HepG2 (cell line): ENCODE data around the gene FAM83E. TPM values are rescaled to one million over a fixed set of nuclear protein-coding genes. Genes with fewer than 3 reads are reported as not detected.
A peak's percentile ranks its signal among the peaks of the same experiment; 100 is the strongest.

ENCODE experiments used
- CBFB ChIP-seq: sonication (generic); formaldehyde crosslinking; IDR thresholded peaks from 2 replicates; pipeline ENCODE4 v1.4.0; 2020; ENCODE audit warnings: missing genetic modification reagents
- EP300 ChIP-seq, 3 experiments: sonication (generic) in 1 of 3; formaldehyde crosslinking in 1 of 3; IDR thresholded peaks; 2 replicates each; pipeline versions ENCODE4 v1.5.1 to v1.6.1; 2011 to 2020; ENCODE audit warnings: low read depth in 2 of 3, low read length in 2 of 3, borderline replicate concordance in 1 of 3, improper control_type of control experiment in 1 of 3, mild to moderate bottlenecking in 1 of 3, missing genetic modification reagents in 1 of 3, moderate library complexity in 1 of 3
- HNF4G ChIP-seq, 2 experiments: sonication (generic) in 1 of 2; formaldehyde crosslinking in 1 of 2; IDR thresholded peaks; 2 replicates each; pipeline versions ENCODE4 v1.4.0 to v1.6.1; 2011 to 2020; ENCODE audit warnings: borderline replicate concordance in 2 of 2, low read depth in 2 of 2, mild to moderate bottlenecking in 2 of 2, low read length in 1 of 2, missing genetic modification reagents in 1 of 2, moderate library complexity in 1 of 2
- MAF1 ChIP-seq: sonication (generic); formaldehyde crosslinking; IDR thresholded peaks from 2 replicates; pipeline ENCODE4 v1.5.0; 2020; ENCODE audit warnings: missing genetic modification reagents, borderline replicate concordance
- MTF1 ChIP-seq: sonication (generic); formaldehyde crosslinking; IDR thresholded peaks from 2 replicates; pipeline ENCODE4 v1.5.0; 2020; ENCODE audit warnings: missing genetic modification reagents
- NR2C2 ChIP-seq: sonication (generic); formaldehyde crosslinking; IDR thresholded peaks from 2 replicates; pipeline ENCODE4 v1.4.0; 2020; ENCODE audit warnings: missing genetic modification reagents, mild to moderate bottlenecking, moderate library complexity, borderline replicate concordance
- NR2F6 ChIP-seq, 2 experiments: IDR thresholded peaks; 2 replicates each; pipeline ENCODE4 v1.6.1; 2016; ENCODE audit warnings: antibody characterized with exemption in 1 of 2, mild to moderate bottlenecking in 1 of 2
- PAXIP1 ChIP-seq: sonication (generic); formaldehyde crosslinking; conservative IDR thresholded peaks from 2 replicates; pipeline ENCODE4 v1.4.0; 2020; ENCODE audit warnings: mild to moderate bottlenecking, missing genetic modification reagents, moderate library complexity
- POGK ChIP-seq: sonication (generic); formaldehyde crosslinking; conservative IDR thresholded peaks from 2 replicates; pipeline ENCODE4 v1.8.0; 2022; ENCODE audit warnings: mild to moderate bottlenecking, moderate library complexity, missing genetic modification reagents
- SAP130 ChIP-seq: IDR thresholded peaks from 2 replicates; pipeline ENCODE4 v1.6.1; 2016; ENCODE audit warnings: low read depth
- SMAD3 ChIP-seq: sonication (generic); formaldehyde crosslinking; IDR thresholded peaks from 2 replicates; pipeline ENCODE4 v1.4.0; 2020; ENCODE audit warnings: missing genetic modification reagents
- TBL1XR1 ChIP-seq: fragments of 150-350 bp; IDR thresholded peaks from 2 replicates; pipeline ENCODE4 v1.6.1; 2014; ENCODE audit warnings: borderline replicate concordance, low read length; ENCODE audit not compliant: partially characterized antibody
- TFAP4 ChIP-seq: sonication (generic); IDR thresholded peaks from 2 replicates; pipeline ENCODE4 v1.6.1; 2016; ENCODE audit warnings: low read depth, borderline replicate concordance
- ZMYM2 ChIP-seq: sonication (generic); formaldehyde crosslinking; IDR thresholded peaks from 2 replicates; pipeline ENCODE4 v1.8.0; 2022; ENCODE audit warnings: mild to moderate bottlenecking, missing genetic modification reagents
- ZNF292 ChIP-seq: sonication (generic); formaldehyde crosslinking; IDR thresholded peaks from 2 replicates; pipeline ENCODE4 v1.8.1; 2022; ENCODE audit warnings: mild to moderate bottlenecking, low read depth, missing genetic modification reagents, borderline replicate concordance
- ZNF343 ChIP-seq: sonication (generic); formaldehyde crosslinking; IDR thresholded peaks from 2 replicates; pipeline ENCODE4 v1.4.0; 2020; ENCODE audit warnings: mild to moderate bottlenecking, missing genetic modification reagents
- ZNF598 ChIP-seq: sonication (generic); formaldehyde crosslinking; IDR thresholded peaks from 2 replicates; pipeline ENCODE4 v1.5.1; 2020; ENCODE audit warnings: mild to moderate bottlenecking, missing genetic modification reagents, borderline replicate concordance
- ZNF607 ChIP-seq: sonication (generic); formaldehyde crosslinking; IDR thresholded peaks from 2 replicates; pipeline ENCODE4 v1.5.1; 2020; ENCODE audit warnings: missing genetic modification reagents, mild to moderate bottlenecking, borderline replicate concordance
- ZNF672 ChIP-seq: sonication (generic); formaldehyde crosslinking; IDR thresholded peaks from 2 replicates; pipeline ENCODE4 v1.8.1; 2022; ENCODE audit warnings: missing genetic modification reagents
- ZNF782 ChIP-seq: sonication (generic); formaldehyde crosslinking; IDR thresholded peaks from 2 replicates; pipeline ENCODE4 v1.4.0; 2020; ENCODE audit warnings: missing genetic modification reagents, mild to moderate bottlenecking, borderline replicate concordance
- ZSCAN25 ChIP-seq: sonication (generic); formaldehyde crosslinking; IDR thresholded peaks from 2 replicates; pipeline ENCODE4 v1.8.0; 2022; ENCODE audit warnings: mild to moderate bottlenecking, missing genetic modification reagents
- polyA plus RNA-seq, 8 experiments: library from polyadenylated mRNA; depleted of rRNA in 3 of 8; stranded (reverse) in 7 of 8; unstranded in 1 of 8; fragments of >200 nt; fragmentation: Illumina TruSeq in 4 of 8; extraction: Trizol in 4 of 8; gene quantifications; 2 replicates each; pipeline versions ENCODE4 v1.2.1 to v1.2.3, GENCODE V29; 2011 to 2016; ENCODE audit warnings: low read depth in 4 of 8, missing spikeins in 1 of 8, mixed read lengths in 1 of 8; ENCODE audit not compliant: insufficient read depth in 1 of 8
- total RNA-seq, 5 experiments: library from RNA; depleted of rRNA; stranded (reverse); fragments of >200 nt; fragmentation: Illumina TruSeq; extraction: Trizol; gene quantifications; 2 replicates each; pipeline ENCODE4 v1.2.3, GENCODE V29; 2016; ENCODE audit warnings: low read depth in 1 of 5

FAM83E gene
- total and polyA plus RNA-seq, 2 of the 13 experiments (the other 11 are each of a cell fraction or from before 2014, with no cell fraction given), result 0.18 to 0.60 TPM

- TF ChIP-seq ZNF343 (CRISPR knock-in tag) (no peak), POGK (CRISPR knock-in tag) (no peak), NR2F6 (IDR thresholded peaks at IDR 0.05) (peak; percentile 85), NR2F6 (CRISPR knock-in tag; IDR thresholded peaks at IDR 0.05) (peak; percentile 77), EP300 (IDR thresholded peaks at IDR 0.05; ENCODE audit: low read depth in 2 of 2, low read length in 2 of 2) (0 out of 4 replicates have a peak, but pooled peaks of 1 of the 2 experiments have one; percentile 6), EP300 (CRISPR knock-in tag; IDR thresholded peaks at IDR 0.05; ENCODE audit: borderline replicate concordance) (no peak), HNF4G (IDR thresholded peaks at IDR 0.05; ENCODE audit: borderline replicate concordance, low read depth, low read length) (peak; percentile 77), HNF4G (CRISPR knock-in tag; IDR thresholded peaks at IDR 0.05; ENCODE audit: borderline replicate concordance, low read depth) (no peak), ZNF607 (CRISPR knock-in tag) (0 out of 2 replicates have a peak, but pooled peaks have one; percentile 38), ZNF672 (CRISPR knock-in tag) (no peak), NR2C2 (CRISPR knock-in tag) (peak; percentile 77), MAF1 (CRISPR knock-in tag) (no peak), ZNF782 (no peak), MTF1 (CRISPR knock-in tag) (no peak), ZMYM2 (CRISPR knock-in tag) (no peak), ZSCAN25 (CRISPR knock-in tag) (0 out of 2 replicates have a peak, but pooled peaks have one; percentile 32), CBFB (CRISPR knock-in tag) (no peak), SMAD3 (CRISPR knock-in tag) (0 out of 2 replicates have a peak, but pooled peaks have one; percentile 8), PAXIP1 (CRISPR knock-in tag) (0 out of 2 replicates have a peak, but pooled peaks have one; percentile 21), SAP130 (CRISPR knock-in tag) (0 out of 2 replicates have a peak, but pooled peaks have one; percentile 15), ZNF598 (CRISPR knock-in tag) (0 out of 2 replicates have a peak, but pooled peaks have one; percentile 19), TBL1XR1 (no peak), TFAP4 (peak; percentile 85; the same call in 1 of the 2 replicates), ZNF292 (CRISPR knock-in tag) (no peak)
Observed at GRCh38 chr19:48633148-48634035, 18.5 kb upstream of the FAM83E start (continued).
